ENCODE measurements around the gene RTL5.

DNA sequence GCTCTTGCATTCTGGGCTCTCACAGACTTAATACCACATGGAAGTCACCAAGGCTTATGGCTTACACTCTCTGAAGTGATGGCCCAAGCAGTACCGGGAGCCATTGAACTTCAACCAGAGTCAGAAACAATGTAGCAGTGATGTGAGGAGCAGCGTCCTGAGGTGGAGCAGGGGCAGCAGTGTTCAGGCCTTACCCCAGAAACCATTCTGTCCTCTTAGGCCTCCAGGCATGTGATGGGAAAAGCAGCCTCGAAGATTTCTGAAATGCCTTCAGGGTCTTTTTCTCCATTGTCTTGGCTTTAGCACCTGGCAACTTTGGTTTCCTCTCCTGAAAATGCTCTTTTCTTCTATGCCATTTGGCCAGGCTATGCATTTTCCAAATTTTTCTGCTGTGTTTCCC is 27.1 kb upstream of the RTL5 start:
- TF ChIP-seq ZC3H10 (CRISPR knock-in tag; IDR thresholded peaks at IDR 0.05) (no peak), TOX (CRISPR knock-in tag; IDR thresholded peaks at IDR 0.05; ENCODE audit: borderline replicate concordance) (no peak), CSRNP3 (CRISPR knock-in tag; IDR thresholded peaks at IDR 0.05) (no peak)
